Spleen (tissue), 7 donors: Measurements from ENCODE around the gene WNT6.

ENCODE experiments used
- CTCF ChIP-seq, 11 experiments: fragments of 200-600 bp in 7 of 11; fragments of 450-650 bp in 4 of 11; sonication (generic) in 4 of 11; IDR thresholded peaks in 8 of 11; conservative IDR thresholded peaks in 3 of 11; 1 replicate in 7 of 11; 2 replicates in 4 of 11; pipeline versions ENCODE4 v1.4.0 to v1.8.0; 2016 to 2021; ENCODE audit warnings: antibody characterized with exemption in 11 of 11, inconsistent platforms in 4 of 11, mild to moderate bottlenecking in 1 of 11
- POLR2AphosphoS5 ChIP-seq, 3 donors: sonication (generic); formaldehyde crosslinking; IDR thresholded peaks; one replicate each; pipeline ENCODE4 v1.5.1; 2017; ENCODE audit warnings: antibody characterized with exemption in 3 of 3
- donor health status: DM: no; HTN: no; CAD: no; lungs with moderate emphysema.
- donor health status: DM: no; HTN: no; CAD: no.
- donor health status: DM: no; HTN: no; CAD: no.

- TF ChIP-seq POLR2AphosphoS5 (IDR thresholded peaks at IDR 0.05): no peak
- no peak for TF ChIP-seq CTCF (IDR thresholded peaks at IDR 0.05 in 8 of 11, conservative IDR thresholded peaks at IDR 0.05 in 3 of 11)
Measured at GRCh38 chr2:218891275-218892135, 31.9 kb downstream of the WNT6 start.
